GM03348 (cell line): Measurements from ENCODE around the gene ZBTB7C.

Experiments
- DNase-seq: peaks from one replicate; pipeline ENCODE4 v3.0.0; 2012; ENCODE audit warnings: low spot score

ZBTB7C gene

GRCh38 chr18:48163738-48164115 lies 245.5 kb downstream of the ZBTB7C start:
- no peak for DNase-seq

- no peak for DNase-seq
These were observed 246.0 kb downstream of the ZBTB7C start for GRCh38 chr18:48162956-48163737.

GRCh38 chr18:48161911-48162698 lies 247.1 kb downstream of the ZBTB7C start:
- DNase-seq = no peak

- DNase-seq = peak; percentile 96
These were observed 247.8 kb downstream of the ZBTB7C start for GRCh38 chr18:48161191-48161910.

- DNase-seq = no peak
These were observed 248.6 kb downstream of the ZBTB7C start for GRCh38 chr18:48160622-48161021.

- no peak for DNase-seq
These were observed 249.4 kb downstream of the ZBTB7C start for GRCh38 chr18:48159816-48160215.

GRCh38 chr18:48158721-48159120 lies 250.5 kb downstream of the ZBTB7C start:
- DNase-seq = no peak

GRCh38 chr18:48157956-48158355 lies 251.2 kb downstream of the ZBTB7C start:
- DNase-seq = no peak

GRCh38 chr18:48155856-48156255 lies 253.3 kb downstream of the ZBTB7C start:
- no peak for DNase-seq

- no peak for DNase-seq
These were observed 254.4 kb downstream of the ZBTB7C start for GRCh38 chr18:48154828-48155227.

GRCh38 chr18:48153613-48154481 lies 255.3 kb downstream of the ZBTB7C start:
- no peak for DNase-seq

GRCh38 chr18:48152549-48152948 lies 256.6 kb downstream of the ZBTB7C start:
- no peak for DNase-seq

- no peak for DNase-seq
These were observed 257.6 kb downstream of the ZBTB7C start for GRCh38 chr18:48151421-48152065.

- no peak for DNase-seq
These were observed 260.0 kb downstream of the ZBTB7C start for GRCh38 chr18:48149020-48149685.

- DNase-seq = no peak
These were observed 266.2 kb downstream of the ZBTB7C start for GRCh38 chr18:48142994-48143393.

GRCh38 chr18:48142353-48142752 lies 266.8 kb downstream of the ZBTB7C start:
- DNase-seq = no peak

- no peak for DNase-seq
These were observed 268.5 kb downstream of the ZBTB7C start for GRCh38 chr18:48140731-48141130.

GRCh38 chr18:48139431-48140347 lies 269.5 kb downstream of the ZBTB7C start:
- no peak for DNase-seq

GRCh38 chr18:48138660-48139430 lies 270.3 kb downstream of the ZBTB7C start:
- DNase-seq = no peak
